Naive thymus-derived CD8-positive, alpha-beta T cell (primary cell): ENCODE results near the gene SARS1. TPM values are rescaled to one million over a fixed set of nuclear protein-coding genes. Genes with fewer than 3 reads are reported as not detected.

Source experiments
- ATAC-seq, 2 donors: fragments of 150-1000 bp; cut with Tn5 transposase in 1 of 2; sonication (Bioruptor Pico), chemical (Tn5 transposase) in 1 of 2; 1 replicate in 1 of 2; 2 replicates in 1 of 2; pipeline ENCODE4 v1.10.0; 2021; ENCODE audit warnings: mild to moderate bottlenecking in 2 of 2, moderate library complexity in 2 of 2
- POLR2A ChIA-PET: fragments of 350-600 bp; sonication (Branson Sonifier 250); formaldehyde crosslinking; loops from one replicate; lab custom pipeline; 2021; ENCODE audit warnings: antibody characterized with exemption; lab: Charles Lee
- DNase-seq, 10 donors: peaks; one replicate each; pipeline versions ENCODE4 v3.0.0 to v3.0.0-alpha.2; 2020 to 2022
- H3K27ac Mint-ChIP-seq, 10 donors: one replicate each; pipeline ENCODE4 v1.8.0; 2020 to 2022; ENCODE audit warnings: mild to moderate bottlenecking in 10 of 10, mixed read lengths in 10 of 10, moderate library complexity in 4 of 10, inconsistent platforms in 1 of 10
- H3K27me3 Mint-ChIP-seq, 5 donors: one replicate each; pipeline ENCODE4 v1.8.0; 2021 to 2022; ENCODE audit warnings: mixed read lengths in 5 of 5
- H3K36me3 Mint-ChIP-seq, 3 donors: one replicate each; pipeline ENCODE4 v1.8.0; 2020 to 2022; ENCODE audit warnings: mixed read lengths in 3 of 3, mild to moderate bottlenecking in 2 of 3, inconsistent platforms in 1 of 3
- H3K4me1 Mint-ChIP-seq, 4 donors: one replicate each; pipeline ENCODE4 v1.8.0; 2021 to 2022; ENCODE audit warnings: mixed read lengths in 4 of 4
- H3K4me3 Mint-ChIP-seq, 10 donors: one replicate each; pipeline ENCODE4 v1.8.0; 2020 to 2022; ENCODE audit warnings: mild to moderate bottlenecking in 10 of 10, mixed read lengths in 10 of 10, moderate library complexity in 6 of 10, inconsistent platforms in 1 of 10
- H3K9me3 Mint-ChIP-seq, 9 donors: one replicate each; pipeline ENCODE4 v1.8.0; 2020 to 2022; ENCODE audit warnings: mixed read lengths in 9 of 9, mild to moderate bottlenecking in 3 of 9, inconsistent platforms in 1 of 9, moderate library complexity in 1 of 9
- polyA plus RNA-seq, 3 donors: library from polyadenylated mRNA; unstranded; fragments of 300-500 nt; fragmentation: Illumina TruSeq; gene quantifications; one replicate each; pipeline ENCODE4 v1.2.3, GENCODE V29; 2021
- total RNA-seq, 8 experiments: library from RNA in 2 of 8; stranded (reverse) in 2 of 8; gene quantifications; one replicate each; pipeline ENCODE4 v1.2.3 and lab custom pipeline; 2021 to 2026

SARS1 gene
- total and polyA plus RNA-seq, 5 experiments from 2014 or later: 117 to 211 (median 154) TPM

GRCh38 chr1:109253803-109254620 is 40.3 kb downstream of the SARS1 start:
- ATAC-seq: no peak

GRCh38 chr1:109254621-109255096 is 40.9 kb downstream of the SARS1 start:
- H3K27ac Mint-ChIP-seq: no peak overlapping the region
- no peaks in the 10 kb centered on the region for H3K9me3 Mint-ChIP-seq
- POLR2A ChIA-PET: no interaction called here
- no peak for ATAC-seq
- H3K36me3 Mint-ChIP-seq: no peaks in the 10 kb centered on the region
- H3K27me3 Mint-ChIP-seq: no peaks in the 10 kb centered on the region
- H3K4me3 Mint-ChIP-seq: no peak overlapping the region
- peaks cover 11 to 41% (median 26%) of the 10 kb centered on the region in 4 donors for H3K4me1 Mint-ChIP-seq
- DNase-seq: no peak

More at GRCh38 chr1:109253803-109254620, 40.3 kb downstream of the SARS1 start:
- H3K36me3 Mint-ChIP-seq: no peaks in the 10 kb centered on the region
- peak overlapping the region in 1 of 10 donors; percentile 27 for H3K27ac Mint-ChIP-seq
- no peaks in the 10 kb centered on the region for H3K9me3 Mint-ChIP-seq
- POLR2A ChIA-PET: interaction anchor here (1.3 kb wide), 1 partner anchor 13 kb away, joined by 4 read pairs; no protein-coding TSS in a partner anchor
- no peak for DNase-seq
- no peaks in the 10 kb centered on the region for H3K27me3 Mint-ChIP-seq
- no peak overlapping the region for H3K4me3 Mint-ChIP-seq
- H3K4me1 Mint-ChIP-seq: peaks cover 14 to 44% (median 29%) of the 10 kb centered on the region in 4 donors

- POLR2A ChIA-PET: no interaction called here
- peaks cover 11 to 41% (median 26%) of the 10 kb centered on the region in 4 donors for H3K4me1 Mint-ChIP-seq
- no peaks in the 10 kb centered on the region for H3K36me3 Mint-ChIP-seq
- no peaks in the 10 kb centered on the region for H3K9me3 Mint-ChIP-seq
- peak overlapping the region in 2 of 10 donors; percentile 45 to 56 for H3K4me3 Mint-ChIP-seq
- no peaks in the 10 kb centered on the region for H3K27me3 Mint-ChIP-seq
- DNase-seq (no peak), ATAC-seq (no peak)
- H3K27ac Mint-ChIP-seq: peak overlapping the region in 2 of 10 donors; percentile 50 to 64
Observed at GRCh38 chr1:109255097-109255651, 41.5 kb downstream of the SARS1 start.

- POLR2A ChIA-PET: no interaction called here
- peak overlapping the region in 1 of 10 donors; percentile 64 for H3K27ac Mint-ChIP-seq
- H3K4me1 Mint-ChIP-seq: peaks cover 11 to 40% (median 26%) of the 10 kb centered on the region in 4 donors
- peak overlapping the region in 2 of 10 donors; percentile 14 to 56 for H3K4me3 Mint-ChIP-seq
- DNase-seq (no peak), ATAC-seq (no peak)
- no peaks in the 10 kb centered on the region for H3K9me3 Mint-ChIP-seq
- no peaks in the 10 kb centered on the region for H3K36me3 Mint-ChIP-seq
- H3K27me3 Mint-ChIP-seq: no peaks in the 10 kb centered on the region
Observed at GRCh38 chr1:109255678-109256077, 42.0 kb downstream of the SARS1 start.

GRCh38 chr1:109256085-109256484 is 42.4 kb downstream of the SARS1 start:
- DNase-seq: no peak
- Mint-ChIP-seq H3K36me3 (no peaks in the 10 kb centered on the region), H3K4me1 (peaks cover 11 to 36% (median 26%) of the 10 kb centered on the region in 4 donors), H3K4me3 (no peak overlapping the region), H3K9me3 (no peaks in the 10 kb centered on the region), H3K27ac (peak overlapping the region in 2 of 10 donors; percentile 54 to 64), H3K27me3 (no peaks in the 10 kb centered on the region)
- no peak for ATAC-seq
- POLR2A ChIA-PET: no interaction called here

- no peaks in the 10 kb centered on the region for H3K9me3 Mint-ChIP-seq
- no peaks in the 10 kb centered on the region for H3K36me3 Mint-ChIP-seq
- ATAC-seq: no peak
- no peaks in the 10 kb centered on the region for H3K27me3 Mint-ChIP-seq
- DNase-seq: no peak
- peak overlapping the region in 2 of 10 donors; percentile 23 to 43 for H3K27ac Mint-ChIP-seq
- POLR2A ChIA-PET: no interaction called here
- H3K4me3 Mint-ChIP-seq: no peak overlapping the region
- peaks cover 5 to 28% (median 23%) of the 10 kb centered on the region in 4 donors for H3K4me1 Mint-ChIP-seq
Observed at GRCh38 chr1:109256971-109257681, 43.4 kb downstream of the SARS1 start.

GRCh38 chr1:109257682-109258421 is 44.1 kb downstream of the SARS1 start:
- Mint-ChIP-seq H3K36me3 (no peaks in the 10 kb centered on the region), H3K27me3 (no peaks in the 10 kb centered on the region), H3K9me3 (no peaks in the 10 kb centered on the region), H3K4me1 (peaks cover 0 to 28% (median 18%) of the 10 kb centered on the region in 4 donors), H3K4me3 (no peak overlapping the region), H3K27ac (peak overlapping the region in 2 of 10 donors; percentile 43 to 53)
- DNase-seq (no peak), ATAC-seq (no peak)
- POLR2A ChIA-PET: no interaction called here

- no peak for ATAC-seq
- H3K27ac Mint-ChIP-seq: no peak overlapping the region
- DNase-seq: no peak
- H3K4me1 Mint-ChIP-seq: peaks cover 4 to 29% (median 17%) of the 10 kb centered on the region in 4 donors
- H3K27me3 Mint-ChIP-seq: no peaks in the 10 kb centered on the region
- POLR2A ChIA-PET: interaction anchor here (0.6 kb wide), 1 partner anchor 143 kb away, joined by 3 read pairs; no protein-coding TSS in a partner anchor
- no peak overlapping the region for H3K4me3 Mint-ChIP-seq
- H3K36me3 Mint-ChIP-seq: no peaks in the 10 kb centered on the region
- no peaks in the 10 kb centered on the region for H3K9me3 Mint-ChIP-seq
Observed at GRCh38 chr1:109258481-109259466, 45.1 kb downstream of the SARS1 start.

GRCh38 chr1:109259674-109260557 is 46.2 kb downstream of the SARS1 start:
- H3K27ac Mint-ChIP-seq: no peak overlapping the region
- no peak overlapping the region for H3K4me3 Mint-ChIP-seq
- ATAC-seq: no peak
- H3K36me3 Mint-ChIP-seq: no peaks in the 10 kb centered on the region
- H3K27me3 Mint-ChIP-seq: no peaks in the 10 kb centered on the region
- H3K9me3 Mint-ChIP-seq: no peaks in the 10 kb centered on the region
- H3K4me1 Mint-ChIP-seq: peaks cover 5 to 24% (median 16%) of the 10 kb centered on the region in 4 donors
- POLR2A ChIA-PET: interaction anchor here (0.6 kb wide), 1 partner anchor 142 kb away, joined by 3 read pairs; no protein-coding TSS in a partner anchor
- no peak for DNase-seq

- no peak for ATAC-seq
- Mint-ChIP-seq H3K9me3 (no peaks in the 10 kb centered on the region), H3K36me3 (no peaks in the 10 kb centered on the region), H3K4me1 (peaks cover 5 to 13% (median 9%) of the 10 kb centered on the region in 4 donors), H3K4me3 (no peak overlapping the region), H3K27ac (no peak overlapping the region), H3K27me3 (no peaks in the 10 kb centered on the region)
- POLR2A ChIA-PET: no interaction called here
- no peak for DNase-seq
Observed at GRCh38 chr1:109261006-109261405, 47.3 kb downstream of the SARS1 start.
